ENCODE measurements around the gene PAPOLB.

PAPOLB gene

DNA sequence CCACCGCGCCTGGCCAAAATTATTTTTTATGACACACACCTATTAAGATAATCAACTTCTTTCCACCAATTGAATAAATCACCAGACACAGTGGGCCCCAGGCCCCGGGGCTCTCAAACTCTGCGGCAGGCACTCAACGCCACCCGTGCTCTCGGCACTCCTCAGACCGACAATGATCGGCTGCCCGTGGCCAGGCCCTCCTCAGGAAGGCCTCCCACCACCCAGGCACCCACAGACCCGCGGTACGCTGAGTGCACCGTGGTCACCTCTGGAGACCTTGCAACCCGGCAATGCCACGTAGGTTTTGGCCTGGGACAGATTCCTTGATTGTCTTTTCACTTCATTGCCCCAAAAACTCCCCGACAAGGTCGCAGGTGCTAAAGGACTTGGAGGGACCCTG lies 14.8 kb upstream of the PAPOLB start:
- no peak for DNase-seq

DNA sequence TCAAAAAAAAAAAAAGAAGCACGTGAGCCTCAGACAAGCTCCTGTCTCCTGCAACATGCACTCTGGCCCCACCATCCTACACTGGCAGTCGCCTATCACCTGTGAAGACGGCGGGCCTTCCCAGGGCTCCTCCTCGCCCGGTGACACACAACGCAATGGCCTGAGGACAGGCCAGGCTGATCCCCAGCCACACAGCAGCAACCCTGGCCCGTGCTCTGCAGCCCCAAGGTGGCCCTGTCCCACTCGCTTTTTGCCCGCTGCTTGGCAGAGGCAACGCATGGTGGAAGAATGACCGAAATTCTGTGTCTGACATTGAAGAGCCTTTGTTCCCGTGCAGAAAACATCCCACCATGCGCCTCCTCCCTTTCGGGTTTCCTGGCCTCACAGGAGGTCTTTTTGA lies 13.6 kb upstream of the PAPOLB start:
- no peak for DNase-seq

DNA sequence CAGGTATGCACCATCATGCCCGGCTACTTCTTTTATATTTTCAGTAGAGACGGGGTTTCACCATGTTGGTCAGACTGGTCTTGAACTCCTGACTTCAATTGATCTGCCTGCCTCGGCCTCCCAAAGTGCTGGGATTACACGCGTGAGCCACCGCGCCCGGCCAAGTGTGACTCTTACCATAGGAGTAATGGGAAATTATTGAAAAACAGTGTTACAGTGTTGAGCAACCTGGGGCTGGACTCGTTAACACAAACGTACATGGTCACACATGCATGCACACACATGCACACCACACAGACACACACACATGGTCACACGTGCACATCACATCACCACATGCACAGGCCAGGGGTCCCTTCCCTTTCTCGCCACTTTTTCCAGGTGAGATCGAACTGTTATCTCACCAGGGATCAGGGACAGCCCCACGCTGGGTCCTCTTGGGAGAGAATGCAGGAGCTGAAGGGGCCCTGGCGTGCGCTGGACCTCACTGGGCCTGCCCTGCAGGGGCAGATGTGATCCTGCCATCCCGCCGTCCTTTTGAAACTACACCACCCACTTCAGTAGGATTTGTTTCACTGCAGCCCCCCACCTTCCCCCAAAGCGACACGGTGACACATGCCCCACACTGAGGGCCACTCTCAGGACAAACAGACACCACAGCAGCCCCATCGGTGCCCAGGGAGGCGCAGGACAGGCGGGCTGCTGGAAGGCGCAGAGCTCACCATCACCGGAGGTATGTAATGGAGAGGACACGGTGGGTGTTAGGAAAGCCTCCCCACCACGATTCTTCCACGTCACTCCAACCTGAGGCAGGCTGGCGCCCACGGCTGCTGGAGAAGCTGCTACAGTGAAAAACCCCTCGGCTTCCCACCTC lies 11.5 kb upstream of the PAPOLB start:
- DNase-seq = no peak

DNA sequence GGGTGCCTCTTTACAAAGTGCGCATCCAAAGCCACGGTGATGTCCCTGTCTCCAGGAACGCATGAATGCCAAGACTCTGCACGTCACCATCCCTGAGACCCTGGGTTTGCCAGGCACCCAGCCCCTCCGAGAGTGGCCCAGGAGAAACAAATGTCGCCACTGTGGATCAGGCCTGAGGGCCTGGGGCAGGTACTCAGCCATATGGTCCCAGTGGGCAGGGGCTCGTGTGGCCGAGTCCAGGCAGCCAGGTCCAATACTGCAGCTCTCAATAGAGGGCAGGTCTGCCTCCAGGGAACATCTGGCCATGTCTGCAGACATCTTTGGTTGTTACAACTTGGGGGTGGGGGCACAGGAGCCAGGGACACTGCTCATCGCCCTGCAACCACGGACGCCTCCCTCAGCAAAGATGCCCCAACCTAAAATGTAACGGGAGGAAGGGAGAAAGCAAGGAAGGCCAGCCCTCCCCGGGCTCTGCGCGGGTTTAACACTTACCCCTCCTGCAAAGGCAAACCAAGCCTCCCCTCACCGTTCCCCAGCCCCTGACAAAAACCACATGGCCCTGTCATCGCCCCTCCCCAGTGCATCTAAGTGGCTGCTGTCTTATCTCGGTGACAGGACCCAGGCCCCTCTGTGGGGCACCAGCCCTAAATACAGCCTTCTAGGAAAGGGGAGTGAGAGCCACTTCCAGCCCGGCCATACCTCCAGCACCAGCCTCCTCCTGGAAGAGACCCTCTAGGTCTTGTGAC lies 10.3 kb upstream of the PAPOLB start:
- no peak for DNase-seq

GRCh38 chr7:4871056-4871680 lies 9.3 kb upstream of the PAPOLB start:
- DNase-seq = no peak

DNA sequence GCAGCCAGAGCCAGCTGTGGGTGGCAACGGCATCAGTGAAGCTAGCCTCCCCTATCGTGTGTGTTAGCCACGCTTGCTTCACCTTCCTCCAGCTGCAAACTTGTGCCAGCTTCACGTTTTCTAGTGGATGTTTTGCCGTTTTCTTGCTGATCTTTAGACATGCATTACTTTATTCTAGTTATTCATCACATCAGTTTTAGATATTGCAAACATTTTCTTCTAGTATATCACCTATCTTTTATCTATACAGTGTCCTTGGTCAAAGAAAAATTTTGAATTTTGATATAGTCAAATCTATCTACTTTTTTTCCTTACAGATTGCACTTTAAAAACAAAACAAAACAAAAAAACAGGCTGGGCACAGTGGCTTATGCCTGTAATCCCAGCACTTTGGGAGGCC lies 6.7 kb upstream of the PAPOLB start:
- no peak for DNase-seq

DNA sequence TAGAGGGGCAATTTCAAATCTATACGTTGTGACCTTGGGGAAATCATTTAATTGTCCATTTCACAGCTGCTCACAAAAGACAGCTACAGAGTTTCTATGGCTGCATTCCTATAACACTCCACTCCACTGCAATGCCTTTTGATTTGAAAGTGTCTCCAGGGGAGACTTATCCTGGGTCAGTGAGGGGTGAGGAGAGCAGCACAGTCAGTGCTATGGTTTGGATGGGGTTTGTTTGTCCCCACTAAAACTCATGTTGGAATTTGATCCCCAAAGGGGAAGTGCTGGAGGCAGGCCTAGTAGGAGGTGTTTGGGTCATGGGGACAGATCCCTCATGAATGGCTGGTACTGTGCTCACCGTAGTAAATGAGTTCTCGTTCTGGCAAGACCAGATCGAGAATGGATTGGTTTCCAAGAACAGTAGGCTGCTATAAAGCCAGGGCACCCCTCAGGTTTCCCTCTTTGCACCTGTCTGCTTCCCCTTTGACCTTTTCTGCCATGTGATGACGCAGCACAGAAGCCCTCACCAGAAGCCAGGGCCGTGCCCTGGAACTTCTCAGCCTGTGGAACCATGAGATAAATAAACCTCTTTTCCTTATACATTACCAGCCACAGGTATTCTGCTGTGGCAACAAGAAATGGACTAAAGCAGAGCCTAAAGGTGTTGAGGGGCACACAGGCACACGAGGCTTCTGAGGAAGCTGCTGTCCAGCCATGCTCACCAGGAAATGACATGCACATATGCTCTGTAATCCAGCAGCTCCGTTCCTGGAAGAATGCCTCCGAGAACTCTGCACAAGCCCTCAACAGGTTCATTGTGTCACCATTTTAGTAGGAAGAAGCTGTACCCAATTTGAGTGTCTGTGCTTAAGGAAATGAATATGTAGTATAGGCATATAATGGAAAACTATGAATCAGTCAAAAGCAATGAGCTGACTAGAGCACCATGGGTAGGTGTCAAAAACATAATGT lies 5.0 kb upstream of the PAPOLB start:
- DNase-seq = no peak

DNA sequence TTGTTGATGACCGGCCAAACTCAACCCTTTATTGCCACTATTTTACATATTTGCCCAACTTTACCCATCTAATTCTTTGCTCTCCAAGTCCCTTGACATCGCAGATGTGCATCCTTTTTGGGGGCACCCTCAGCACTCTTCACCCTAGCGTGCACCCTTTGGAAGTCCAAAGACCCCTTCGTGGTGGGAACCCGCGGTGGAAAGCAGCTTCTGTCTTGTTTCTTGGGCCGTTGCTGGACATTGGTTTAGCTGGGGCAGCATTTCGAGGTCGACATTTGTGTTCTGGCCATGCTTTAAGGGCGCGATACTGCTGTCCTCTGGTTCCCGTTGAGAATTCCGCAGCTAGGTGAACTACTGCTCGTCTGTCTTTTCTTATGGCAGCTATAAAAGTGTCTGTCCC lies 326 bp upstream of the PAPOLB start:
- no peak for DNase-seq

DNA sequence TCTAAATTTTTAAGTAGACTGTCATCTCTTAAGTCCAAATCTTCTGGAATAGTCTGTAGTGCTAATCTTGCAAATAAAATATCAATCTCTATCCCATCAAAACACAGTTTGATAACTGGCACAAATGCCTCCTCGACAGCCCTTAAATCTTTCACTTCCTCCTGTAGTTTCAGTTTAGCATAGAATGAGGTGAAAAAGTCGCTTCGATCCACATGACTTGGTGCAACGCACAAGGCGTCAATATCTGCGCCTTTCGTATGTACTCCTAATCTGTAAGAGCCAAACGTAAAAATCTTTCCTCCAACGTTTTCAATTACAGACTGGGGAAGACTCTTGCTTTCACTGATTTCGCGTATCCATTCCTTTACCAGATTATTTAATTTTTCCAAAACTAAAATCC lies 603 bp downstream of the PAPOLB start:
- no peak for DNase-seq

DNA sequence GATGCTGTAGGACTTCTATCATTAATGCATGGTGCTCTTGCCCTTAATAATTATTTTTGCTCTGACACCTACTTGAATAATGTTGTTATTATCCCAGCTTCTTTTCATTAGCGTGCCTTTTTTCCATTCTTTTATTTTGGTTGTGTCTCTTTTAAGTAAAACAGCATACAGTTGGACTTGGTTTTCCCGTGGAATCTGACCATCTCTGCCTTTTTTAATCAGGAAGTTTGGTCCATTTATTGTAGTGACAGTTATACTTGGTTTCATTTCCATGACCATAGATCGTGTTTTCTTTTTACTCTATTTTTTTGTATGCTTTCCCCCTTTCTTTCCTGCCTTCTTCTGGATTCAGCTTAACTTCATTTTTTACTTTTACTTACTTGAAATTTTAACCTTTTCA lies 4.6 kb downstream of the PAPOLB start:
- DNase-seq = no peak

DNA sequence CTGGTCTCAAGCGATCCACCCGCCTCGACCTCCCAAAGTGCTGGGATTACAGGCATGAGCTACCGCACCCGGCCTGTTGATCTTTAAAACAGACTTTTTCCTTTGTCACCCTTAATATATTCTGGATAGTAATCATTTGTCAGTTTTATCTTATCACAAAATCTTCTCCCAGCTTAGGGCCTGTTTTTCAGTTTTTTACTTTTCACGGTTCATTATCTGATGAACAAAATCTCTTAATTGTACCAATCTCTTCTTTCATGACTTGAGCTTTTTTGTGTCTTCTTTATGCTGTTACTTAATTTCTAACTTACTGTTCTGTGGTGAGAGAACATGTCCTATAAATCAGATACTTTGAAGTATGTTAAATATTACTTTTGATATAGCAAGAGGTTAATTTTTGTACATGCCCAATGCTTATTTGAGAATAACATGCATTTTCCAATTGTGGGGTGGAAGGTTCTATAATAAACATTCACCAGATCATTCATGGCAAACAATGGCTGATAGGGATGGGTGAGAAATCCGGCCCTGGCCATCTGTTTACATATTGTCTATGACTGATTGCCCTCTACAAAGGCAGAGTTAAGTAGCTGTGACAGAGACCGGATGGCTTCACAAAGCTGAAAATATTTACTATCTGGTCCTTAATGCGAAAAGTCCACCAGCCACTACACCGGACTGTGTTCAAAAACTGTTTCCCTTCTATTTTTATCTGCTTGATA lies 5.3 kb downstream of the PAPOLB start:
- no peak for DNase-seq

DNA sequence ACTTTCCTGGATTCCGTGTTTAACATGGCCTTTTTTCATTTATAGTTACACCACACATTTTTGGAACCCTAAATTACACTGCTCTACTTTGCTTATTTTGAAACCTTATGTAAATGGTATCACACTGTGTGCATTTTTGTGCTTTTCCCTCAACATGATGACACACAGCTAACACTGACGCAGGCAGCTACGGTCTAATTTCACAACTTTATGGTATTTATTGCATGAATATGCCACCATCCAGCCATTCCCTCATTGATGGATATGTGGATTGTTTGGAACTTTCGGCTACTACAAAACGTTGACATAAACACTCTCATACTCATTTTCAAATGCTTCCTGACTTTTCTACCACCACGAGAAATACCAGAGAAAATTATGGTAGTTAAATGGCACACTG lies 6.9 kb downstream of the PAPOLB start:
- no peak for DNase-seq

DNA sequence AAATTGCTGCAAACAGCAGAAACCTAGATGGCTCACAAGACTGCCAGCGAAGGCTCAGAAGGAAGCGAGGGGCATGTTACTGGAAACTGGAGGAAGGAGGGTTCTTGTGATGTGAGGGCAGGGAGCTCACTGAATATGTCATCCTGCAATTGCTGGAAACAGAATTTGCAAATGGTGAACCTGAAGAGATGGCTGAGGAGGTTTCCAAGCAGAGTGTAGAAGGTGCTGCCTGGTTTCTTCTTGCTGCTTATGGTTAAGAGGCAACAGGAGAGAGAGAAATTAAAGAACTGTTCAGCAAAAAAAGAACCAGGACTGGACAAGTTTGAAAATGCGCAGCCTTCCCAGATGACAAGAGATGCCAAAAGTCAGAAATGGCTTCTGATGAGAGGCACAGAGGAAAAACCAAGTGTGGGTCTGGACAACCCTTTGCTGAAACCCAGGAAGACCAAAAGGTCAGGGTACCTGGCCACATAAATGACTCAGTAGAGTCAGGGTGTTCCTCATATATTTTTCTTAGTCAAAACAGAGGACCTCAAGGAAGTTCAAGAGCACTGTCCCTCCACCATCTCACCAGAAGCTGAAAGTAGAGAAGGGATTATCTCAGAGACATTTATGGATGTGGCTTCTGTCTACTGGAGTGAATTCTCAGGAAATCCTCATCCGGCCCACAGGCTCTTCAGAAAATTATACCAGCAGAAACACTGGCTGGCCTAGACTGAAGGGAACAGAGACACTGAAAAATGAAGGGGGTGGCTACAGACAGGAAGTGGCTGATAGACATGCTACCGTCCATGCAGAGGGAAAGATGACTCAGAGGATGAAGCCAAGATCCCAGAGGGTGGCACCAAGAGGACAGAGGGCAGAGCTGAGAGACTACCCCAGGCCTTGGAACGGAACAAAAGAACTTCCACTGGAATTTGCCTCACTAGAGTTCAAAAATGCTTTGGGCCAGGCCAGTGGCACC lies 10.1 kb downstream of the PAPOLB start:
- no peak for DNase-seq

- no peak for DNase-seq
Observed at GRCh38 chr7:4850262-4850795, 11.5 kb downstream of the PAPOLB start.

GRCh38 chr7:4849390-4849789 lies 12.4 kb downstream of the PAPOLB start:
- peak; percentile 17 for DNase-seq

- no peak for DNase-seq
Observed at GRCh38 chr7:4845740-4846142, 16.1 kb downstream of the PAPOLB start.

DNA sequence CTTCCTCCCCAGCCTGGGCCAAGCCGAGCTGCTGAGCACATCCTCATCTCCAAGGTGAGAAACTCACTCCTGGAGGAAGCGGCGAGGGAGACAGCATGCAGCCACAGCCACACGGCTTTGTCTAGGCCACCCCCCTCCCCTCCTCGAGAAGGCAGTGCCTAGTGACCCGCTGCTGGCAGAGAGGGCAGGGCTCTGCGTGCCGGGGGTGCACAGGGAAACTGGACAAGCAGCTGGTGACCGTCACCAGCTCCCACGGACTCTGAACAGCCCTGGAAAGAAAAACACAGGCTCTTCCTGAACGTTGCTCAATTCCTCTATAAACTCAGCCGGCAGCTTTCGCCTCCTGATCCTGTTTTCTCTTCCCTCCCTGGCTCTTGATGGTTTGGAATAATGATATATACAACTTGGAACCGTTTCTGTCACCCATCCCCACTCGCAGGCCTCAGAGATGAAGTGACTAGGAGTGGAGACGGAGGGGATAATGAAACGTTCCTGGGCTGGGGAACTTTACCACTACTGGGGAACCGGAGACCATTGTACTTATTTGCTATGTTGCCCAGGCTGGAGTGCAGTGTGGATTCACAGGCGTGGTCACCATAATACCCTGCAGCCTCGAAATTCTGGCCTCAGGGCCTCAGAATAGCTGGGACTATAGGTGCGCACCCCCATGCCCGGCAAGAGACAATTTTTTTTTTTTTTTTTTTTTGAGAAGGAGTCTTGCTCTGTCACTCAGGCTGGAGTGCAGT lies 19.3 kb downstream of the PAPOLB start:
- no peak for DNase-seq

DNA sequence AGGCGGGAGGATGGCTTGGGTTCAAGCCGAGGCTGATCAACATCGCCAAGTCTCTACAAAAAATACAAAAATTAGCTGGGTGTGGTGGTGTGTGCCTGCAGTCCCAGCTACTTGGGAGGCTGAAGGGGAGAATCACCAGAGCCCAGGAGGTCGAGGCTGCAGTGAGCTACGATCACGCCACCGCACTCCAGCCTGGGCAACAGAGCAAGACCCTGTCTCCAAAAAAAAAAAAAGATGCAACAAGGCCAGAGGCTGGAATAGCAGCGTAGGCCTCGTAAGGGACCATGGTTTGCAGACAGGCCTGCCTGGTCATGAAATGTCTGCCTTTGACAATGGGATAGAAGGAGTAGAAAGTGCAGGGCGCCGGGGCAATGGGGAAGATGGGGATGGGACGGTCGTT lies 20.0 kb downstream of the PAPOLB start:
- DNase-seq = no peak

DNA sequence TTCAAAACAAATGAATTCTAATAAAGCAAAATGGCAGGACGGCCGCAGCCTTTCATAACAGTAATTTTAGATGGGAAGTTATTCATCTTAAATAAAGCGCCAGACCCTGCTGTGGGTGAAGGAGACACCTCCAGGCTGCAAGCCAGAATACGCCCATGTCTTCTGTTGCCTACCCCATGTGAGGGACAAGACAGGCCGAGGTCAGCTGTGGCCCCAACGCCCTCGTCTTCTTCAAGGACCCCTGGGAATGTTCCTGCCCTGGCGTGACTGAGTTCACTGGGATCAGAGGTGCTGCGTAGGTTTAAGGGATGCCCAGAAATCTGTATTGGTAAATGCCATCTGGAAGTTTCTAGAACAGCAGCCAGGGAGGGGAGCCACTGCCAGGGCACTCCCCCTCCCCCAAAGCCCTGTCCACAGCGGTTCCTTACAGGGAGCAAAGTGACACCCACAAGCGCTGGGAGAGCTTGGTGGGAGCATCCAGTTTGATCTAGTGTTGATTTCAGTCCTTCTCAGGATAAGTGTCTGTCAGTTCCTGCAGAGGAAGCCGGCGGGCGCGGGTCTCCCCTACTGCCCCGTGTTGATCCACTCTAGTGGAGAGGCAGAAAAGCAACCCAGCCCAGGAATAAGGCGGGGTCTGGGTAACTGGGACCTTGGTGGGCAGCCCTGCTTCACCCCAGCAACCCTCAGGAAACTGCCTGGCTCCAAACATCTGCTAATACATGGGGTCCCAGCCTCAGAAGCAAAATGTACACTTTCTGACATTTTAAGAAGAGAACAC lies 20.6 kb downstream of the PAPOLB start:
- no peak for DNase-seq
